HG02870 (cell line): ENCODE results near the gene ZNF316.
"Not testable (repeated sequence)": the region's sequence is repeated elsewhere in the genome, so short reads cannot be mapped to it uniquely, and the experiment has no call there.

ENCODE experiments used
- ATAC-seq: cut with Tn5 transposase; IDR thresholded peaks from one replicate; pipeline ENCODE4 v1.9.1; 2021; ENCODE audit warnings: mild to moderate bottlenecking, moderate library complexity; ENCODE audit not compliant: unreplicated experiment

ZNF316 gene

DNA sequence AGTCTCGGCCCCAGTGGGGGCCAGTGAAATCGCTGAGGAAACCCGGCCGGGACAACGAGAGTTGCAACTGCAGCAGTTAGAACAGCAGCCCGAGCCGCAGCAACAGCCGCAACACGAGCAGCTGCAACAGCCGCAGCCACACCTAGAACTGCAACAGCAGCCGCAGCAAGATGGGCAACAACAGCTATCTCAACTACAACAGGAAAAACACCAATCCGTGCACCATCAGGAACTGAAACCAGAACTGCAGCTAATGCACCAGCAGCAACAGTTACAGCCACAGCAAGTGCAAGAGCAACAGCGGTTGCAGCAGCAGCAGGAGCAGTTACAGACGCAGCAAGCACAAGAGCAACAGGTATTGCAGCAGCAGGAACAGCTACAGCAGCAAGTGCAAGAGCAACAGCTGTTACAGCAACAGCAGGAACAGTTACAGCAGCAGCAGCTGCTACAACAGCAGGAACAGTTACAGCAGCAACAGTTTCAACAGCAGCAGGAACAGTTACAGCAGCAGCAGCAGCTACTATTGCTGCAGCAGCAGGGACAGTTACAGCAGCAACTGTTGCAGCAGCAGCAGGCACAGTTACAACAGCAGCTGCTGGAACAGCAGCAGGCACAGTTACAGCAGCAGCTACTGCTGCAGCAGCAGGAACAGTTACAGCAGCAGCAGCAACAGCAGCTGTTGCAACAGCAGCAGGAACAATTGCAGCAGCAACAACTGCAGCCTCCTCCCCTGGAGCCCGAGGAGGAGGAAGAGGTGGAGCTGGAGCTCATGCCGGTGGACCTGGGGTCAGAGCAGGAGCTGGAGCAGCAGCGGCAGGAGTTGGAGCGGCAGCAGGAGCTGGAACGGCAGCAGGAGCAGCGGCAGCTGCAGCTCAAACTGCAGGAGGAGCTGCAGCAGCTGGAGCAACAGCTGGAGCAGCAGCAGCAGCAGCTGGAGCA is 15.7 kb upstream of the ZNF316 start:
- ATAC-seq = no peak

GRCh38 chr7:6622134-6622710 is 14.9 kb upstream of the ZNF316 start:
- ATAC-seq = no peak

DNA sequence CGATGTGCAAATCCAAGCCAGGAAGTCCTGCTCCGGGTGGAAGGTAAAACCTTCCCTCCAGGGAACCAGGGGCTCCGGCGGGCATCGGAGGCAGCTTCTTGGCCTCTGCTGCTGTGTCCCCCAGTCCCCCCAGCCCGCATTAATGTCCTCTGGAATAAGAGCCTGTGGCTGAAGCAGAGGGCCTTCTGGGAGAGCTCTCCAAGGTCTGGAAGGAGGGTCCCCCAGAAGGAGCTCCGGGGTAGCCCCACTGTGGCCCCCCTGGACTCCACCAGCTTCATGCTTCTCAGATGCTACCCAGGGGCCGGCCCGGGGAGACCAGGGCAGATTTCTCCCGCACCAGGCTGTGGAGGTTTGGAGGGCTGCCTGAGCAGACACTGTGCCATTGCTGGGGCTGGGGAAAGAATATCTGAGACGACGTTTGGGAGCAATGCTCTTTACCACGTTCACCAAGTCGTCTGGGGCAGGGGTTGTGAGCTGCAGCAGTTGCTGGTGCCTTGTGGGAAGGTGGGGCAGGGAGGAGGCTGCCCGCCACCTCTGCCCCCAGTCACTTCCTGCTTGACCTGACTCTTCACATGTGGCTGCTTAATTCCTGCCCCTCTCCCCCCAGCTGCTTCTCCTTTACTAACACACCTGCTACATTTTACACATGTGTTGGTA is 13.4 kb upstream of the ZNF316 start:
- no peak for ATAC-seq

DNA sequence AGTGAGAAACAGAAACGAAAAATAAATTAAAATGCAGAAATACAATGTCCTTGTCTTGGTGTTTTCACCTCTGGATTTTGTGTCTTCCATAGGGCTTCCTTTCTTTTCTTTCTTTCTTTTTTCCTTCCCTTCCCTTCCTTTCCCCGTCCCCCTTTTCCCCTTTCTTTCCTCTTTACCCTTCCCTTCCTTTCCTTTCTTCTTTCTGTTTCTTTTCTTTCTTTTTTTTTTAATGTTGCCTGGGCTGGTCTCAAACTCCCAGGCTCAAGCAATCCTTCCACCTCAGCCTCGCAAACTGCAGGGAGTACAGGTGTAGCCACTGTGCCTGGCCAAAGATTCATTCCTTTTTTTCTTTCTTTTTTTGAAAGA is 12.9 kb upstream of the ZNF316 start:
- no peak for ATAC-seq

- ATAC-seq = no peak
Observed at GRCh38 chr7:6628045-6628444, 9.1 kb upstream of the ZNF316 start.

DNA sequence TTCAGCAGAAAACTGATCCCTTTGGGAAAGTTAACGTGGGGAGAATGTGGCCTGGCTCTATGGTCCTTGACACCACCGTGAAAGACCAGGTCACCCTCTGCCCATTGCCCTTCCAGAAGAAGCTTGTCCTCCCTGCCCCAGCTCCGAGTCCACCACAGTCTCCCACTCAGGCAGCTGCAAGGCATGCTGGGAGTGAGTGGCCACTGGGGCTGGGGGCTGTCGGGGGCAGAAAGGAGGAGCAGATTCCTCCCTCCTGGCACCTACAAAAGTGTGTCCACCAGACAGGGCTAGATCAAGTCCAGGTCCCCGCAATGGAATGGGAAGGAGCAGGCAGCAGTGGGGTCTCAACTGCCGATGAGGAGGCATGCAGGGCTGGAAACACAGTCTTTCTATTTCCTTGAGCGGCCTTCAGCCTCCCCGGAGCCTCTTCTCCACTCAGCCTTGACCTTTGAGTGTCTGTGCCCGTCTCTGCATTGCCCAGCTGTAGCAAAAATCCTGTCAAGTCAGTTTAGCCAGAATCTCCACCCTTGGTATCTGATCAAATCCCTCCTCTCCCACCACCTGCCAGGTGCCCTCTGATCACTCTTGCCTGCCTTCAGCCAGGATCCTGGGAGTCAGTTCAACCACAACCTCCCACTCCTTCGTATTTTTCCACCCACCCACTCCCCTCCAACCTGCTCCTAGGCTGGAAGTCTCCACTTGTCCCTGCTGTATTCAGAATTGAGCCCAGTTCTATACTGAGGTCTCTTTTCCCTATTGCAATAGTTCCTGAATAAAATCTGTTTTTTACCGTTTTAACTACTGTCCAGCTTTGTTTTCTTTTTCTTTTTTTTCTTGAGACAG is 6.9 kb upstream of the ZNF316 start:
- no peak for ATAC-seq

DNA sequence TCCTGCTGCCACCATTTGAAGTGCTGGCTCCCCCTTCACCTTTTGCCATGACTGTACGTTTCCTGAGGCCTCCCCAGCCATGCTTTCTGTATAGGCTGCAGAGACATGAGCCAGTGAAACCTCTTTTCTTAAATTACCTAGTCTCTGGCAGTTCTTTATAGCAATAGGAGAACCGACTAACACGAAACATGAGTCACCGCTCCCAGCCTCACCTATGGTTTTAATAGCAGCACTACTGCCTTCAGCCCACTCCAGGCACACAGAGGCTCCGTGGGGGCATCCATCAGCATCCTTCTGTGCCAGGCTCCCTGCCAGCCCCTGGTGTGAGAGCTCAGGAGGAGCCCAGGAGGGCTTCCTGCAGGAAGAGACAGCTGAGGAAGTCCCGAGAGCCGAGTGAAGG is 5.5 kb upstream of the ZNF316 start:
- no peak for ATAC-seq

GRCh38 chr7:6634021-6634420 is 3.1 kb upstream of the ZNF316 start:
- no peak for ATAC-seq

- ATAC-seq = not testable (repeated sequence)
Observed at GRCh38 chr7:6634971-6635370, 2.1 kb upstream of the ZNF316 start.

DNA sequence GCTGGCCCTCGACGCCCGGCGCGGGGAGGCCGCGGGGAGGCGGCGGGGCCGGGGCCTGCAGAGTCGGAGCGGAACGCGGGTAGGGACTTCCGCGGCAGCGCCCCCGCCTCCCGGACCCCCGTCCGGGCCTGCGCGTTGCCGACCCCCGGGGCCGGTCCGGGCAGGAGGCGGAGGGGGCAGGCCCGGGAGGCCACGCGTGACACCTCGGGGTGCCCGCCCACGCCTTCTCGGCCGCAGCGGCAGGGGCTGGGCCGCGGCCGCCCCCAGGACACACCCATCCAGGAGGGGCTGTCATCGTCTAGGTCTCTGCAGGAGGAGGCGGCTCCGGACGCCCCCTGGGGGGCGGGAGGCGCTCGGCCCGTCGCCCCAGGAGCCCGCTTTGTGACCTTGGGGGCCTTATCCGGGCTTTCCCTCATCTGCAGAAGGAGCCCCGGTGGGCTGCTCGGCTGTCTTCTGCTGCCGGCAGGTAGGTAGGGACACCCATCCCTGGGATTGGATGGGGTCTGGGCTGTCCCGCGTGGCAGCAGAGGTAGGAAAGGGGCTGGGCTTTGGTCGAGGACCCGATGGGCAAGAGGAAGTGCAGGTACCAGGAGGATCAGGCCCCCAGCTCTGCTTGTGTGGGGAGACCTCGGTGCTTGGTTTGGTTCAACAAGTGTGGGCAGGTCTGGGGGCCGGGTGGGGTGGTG is 569 bp downstream of the ZNF316 start:
- ATAC-seq = peak; percentile 83

DNA sequence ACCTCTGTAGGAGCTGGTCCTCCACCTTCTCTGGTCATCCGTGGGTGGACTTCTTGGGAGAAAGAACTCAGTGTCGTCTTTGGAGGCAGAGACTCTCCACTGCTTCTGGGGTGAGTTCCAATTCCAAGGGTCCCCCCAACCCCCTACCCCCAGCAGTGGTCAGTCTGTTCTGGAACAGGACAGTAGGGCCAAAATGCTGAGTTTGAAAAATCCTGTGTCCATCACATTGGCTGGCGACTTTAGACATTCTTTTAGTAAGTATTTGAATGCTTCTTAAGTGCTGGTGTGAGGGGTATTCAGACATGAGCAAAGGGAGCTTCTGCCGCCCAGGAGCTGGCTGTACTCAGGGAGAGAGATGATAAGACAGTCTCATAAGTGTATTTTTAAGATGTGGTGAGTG is 1.9 kb downstream of the ZNF316 start:
- no peak for ATAC-seq

DNA sequence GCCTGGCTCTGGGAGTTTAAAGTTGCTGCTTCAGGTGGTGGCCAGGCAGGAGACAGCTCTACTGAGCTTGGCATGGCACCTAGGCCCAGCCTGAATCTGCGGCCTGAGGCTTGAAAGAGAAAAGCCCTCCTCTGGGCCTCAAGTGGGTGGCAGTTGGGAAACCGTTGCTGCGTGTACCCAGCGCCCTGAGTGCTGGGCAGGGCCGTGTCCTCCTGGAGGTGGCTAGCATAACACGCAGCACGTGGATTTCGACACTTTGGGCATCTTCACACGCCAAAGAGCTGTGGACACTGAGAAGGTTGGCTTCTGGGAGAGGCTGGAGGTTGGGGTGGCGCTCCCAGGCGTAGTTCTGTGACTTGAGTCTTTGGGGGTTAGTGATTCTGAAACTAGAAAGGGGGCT is 2.5 kb downstream of the ZNF316 start:
- no peak for ATAC-seq

GRCh38 chr7:6640246-6640721 is 3.2 kb downstream of the ZNF316 start:
- ATAC-seq = no peak

- no peak for ATAC-seq
Observed at GRCh38 chr7:6641305-6642035, 4.4 kb downstream of the ZNF316 start.

GRCh38 chr7:6642239-6642839 is 5.2 kb downstream of the ZNF316 start:
- no peak for ATAC-seq

DNA sequence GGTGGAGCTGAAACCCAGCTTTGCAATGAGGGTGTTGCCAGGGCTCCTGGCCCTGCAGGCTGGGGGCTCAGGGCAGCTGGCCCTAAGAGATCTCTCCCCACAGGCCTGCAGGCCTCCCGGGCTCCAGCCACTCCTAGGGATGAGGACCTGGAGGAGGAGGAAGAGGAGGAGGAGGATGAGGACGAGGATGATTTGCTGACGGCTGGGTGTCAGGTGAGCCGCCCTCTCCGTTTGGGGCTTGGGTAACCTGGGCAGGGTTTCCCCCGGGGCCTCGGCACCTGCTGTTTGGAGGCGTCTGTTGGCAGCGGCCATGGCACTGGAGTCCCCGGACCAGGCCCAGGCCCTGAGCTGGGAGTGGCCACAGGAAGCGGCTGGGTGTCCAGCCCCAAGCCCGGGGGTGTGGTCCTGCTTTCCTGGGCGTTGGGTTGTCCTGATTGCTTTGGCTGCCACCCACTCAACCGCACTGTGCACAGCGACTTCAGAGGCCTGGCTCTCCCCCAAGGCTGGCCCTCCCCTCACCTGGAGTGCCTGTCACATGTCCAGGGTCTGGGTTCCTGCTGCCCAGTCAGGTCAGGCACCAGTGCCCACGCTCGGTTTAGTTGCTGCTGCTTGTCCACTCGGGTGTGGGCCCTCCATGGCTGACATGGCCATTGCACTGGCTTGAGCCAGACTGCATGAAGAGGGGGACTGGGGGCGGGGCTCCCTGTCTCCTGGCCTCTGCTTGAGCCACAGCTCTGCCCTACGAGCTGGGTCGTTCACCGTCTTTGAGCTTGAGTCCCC is 5.9 kb downstream of the ZNF316 start:
- ATAC-seq = no peak

GRCh38 chr7:6643915-6644625 is 7.0 kb downstream of the ZNF316 start:
- ATAC-seq = no peak

GRCh38 chr7:6644728-6645127 is 7.6 kb downstream of the ZNF316 start:
- no peak for ATAC-seq
